Trophoblast cell (in vitro differentiated cells and primary cell): ENCODE data around the gene ADAMTSL1.

ENCODE experiments used
- DNase-seq, 2 donors: peaks; one replicate each; pipeline ENCODE4 v3.0.0-alpha.2; 2016
- H2AFZ ChIP-seq: 2 replicates; pipeline ENCODE4 v1.6.1; 2013; ENCODE audit warnings: low read length, moderate library complexity, mild to moderate bottlenecking; ENCODE audit not compliant: insufficient read depth, poor library complexity
- H2AK5ac ChIP-seq: 2 replicates; pipeline ENCODE4 v1.6.1; 2013; ENCODE audit warnings: mild to moderate bottlenecking, low read length
- H2BK120ac ChIP-seq: 2 replicates; pipeline ENCODE4 v1.6.1; 2013; ENCODE audit warnings: low read length, mild to moderate bottlenecking, moderate library complexity; ENCODE audit not compliant: insufficient read depth, poor library complexity
- H2BK12ac ChIP-seq: 2 replicates; pipeline ENCODE4 v1.6.1; 2013; ENCODE audit warnings: mild to moderate bottlenecking, low read length, moderate library complexity
- H2BK5ac ChIP-seq: 2 replicates; pipeline ENCODE4 v1.6.1; 2013; ENCODE audit warnings: low read length, low read depth, moderate library complexity, mild to moderate bottlenecking; ENCODE audit not compliant: poor library complexity
- H3K14ac ChIP-seq: 2 replicates; pipeline ENCODE4 v1.6.1; 2013; ENCODE audit warnings: mild to moderate bottlenecking, low read length
- H3K18ac ChIP-seq: 2 replicates; pipeline ENCODE4 v1.6.1; 2013; ENCODE audit warnings: mild to moderate bottlenecking, low read length
- H3K23ac ChIP-seq: 2 replicates; pipeline ENCODE4 v1.6.1; 2013; ENCODE audit warnings: low read length
- H3K27ac ChIP-seq: 2 replicates; pipeline ENCODE4 v1.5.1; 2013; ENCODE audit warnings: low read depth, mild to moderate bottlenecking, inconsistent platforms, low read length, moderate library complexity
- H3K27me3 ChIP-seq: 2 replicates; pipeline ENCODE4 v1.6.1; 2013; ENCODE audit warnings: inconsistent platforms, mild to moderate bottlenecking, low read length, moderate library complexity; ENCODE audit not compliant: insufficient read depth
- H3K36me3 ChIP-seq, 2 experiments: 1 replicate in 1 of 2; 2 replicates in 1 of 2; pipeline ENCODE4 v1.6.1; 2013; ENCODE audit warnings: low read length in 2 of 2, mild to moderate bottlenecking in 2 of 2, moderate library complexity in 1 of 2; ENCODE audit not compliant: insufficient read depth in 2 of 2, control insufficient read depth in 1 of 2
- H3K4ac ChIP-seq: 2 replicates; pipeline ENCODE4 v1.6.1; 2013; ENCODE audit warnings: low read depth, mild to moderate bottlenecking, low read length, moderate library complexity
- H3K4me1 ChIP-seq, 2 experiments: 1 replicate in 1 of 2; 2 replicates in 1 of 2; pipeline ENCODE4 v1.6.1; 2013; ENCODE audit warnings: low read length in 2 of 2, mild to moderate bottlenecking in 2 of 2, moderate library complexity in 1 of 2; ENCODE audit not compliant: insufficient read depth in 2 of 2, control insufficient read depth in 1 of 2
- H3K4me2 ChIP-seq: 2 replicates; pipeline ENCODE4 v1.6.1; 2013; ENCODE audit warnings: inconsistent platforms, mild to moderate bottlenecking, low read length, moderate library complexity
- H3K4me3 ChIP-seq: 2 replicates; pipeline ENCODE4 v1.5.1; 2013; ENCODE audit warnings: mild to moderate bottlenecking, low read depth, low read length, inconsistent platforms
- H3K79me1 ChIP-seq: one replicate; pipeline ENCODE4 v1.6.1; 2013; ENCODE audit warnings: low read length
- H3K79me2 ChIP-seq: 2 replicates; pipeline ENCODE4 v1.6.1; 2013; ENCODE audit warnings: low read length, mild to moderate bottlenecking; ENCODE audit not compliant: control insufficient read depth, insufficient read depth, poor library complexity
- H3K9ac ChIP-seq: 2 replicates; pipeline ENCODE4 v1.6.1; 2013; ENCODE audit warnings: mild to moderate bottlenecking, low read length
- H3K9me3 ChIP-seq: 2 replicates; pipeline ENCODE4 v1.6.1; 2013; ENCODE audit warnings: low read depth, mild to moderate bottlenecking, control low read depth, inconsistent platforms, low read length; ENCODE audit not compliant: insufficient read depth
- H4K12ac ChIP-seq: 2 replicates; pipeline ENCODE4 v1.6.1; 2013; ENCODE audit warnings: low read depth, mild to moderate bottlenecking, low read length, moderate library complexity
- H4K8ac ChIP-seq: 2 replicates; pipeline ENCODE4 v1.6.1; 2013; ENCODE audit warnings: low read depth, mild to moderate bottlenecking, low read length, moderate library complexity
- H4K91ac ChIP-seq: one replicate; pipeline ENCODE4 v1.6.1; 2013; ENCODE audit warnings: low read depth, mild to moderate bottlenecking, low read length, moderate library complexity
- WGBS: extraction: QIAGEN DNeasy Blood & Tissue Kit; methylation state at CpG from one replicate; pipeline ENCODE4 v1.1.7; 2013; ENCODE audit warnings: missing lambda C conversion rate; ENCODE audit not compliant: insufficient read length, insufficient coverage; ENCODE audit errors: extremely low coverage; 5-methylcytosine and 5-hydroxymethylcytosine counted together

Gene ADAMTSL1

GRCh38 chr9:18771763-18772162, 297.8 kb downstream of the ADAMTSL1 start:
- no peak overlapping the region for H3K18ac ChIP-seq
- H3K79me2 ChIP-seq = no peaks in the 10 kb centered on the region
- H2AFZ ChIP-seq = no peak overlapping the region
- no CpG with 5 or more reads among the region's 4 CpGs for WGBS
- H4K12ac ChIP-seq = no peak overlapping the region
- no peak overlapping the region for H3K4me2 ChIP-seq
- no peak overlapping the region for H4K91ac ChIP-seq
- no peak overlapping the region for H2AK5ac ChIP-seq
- H3K4me3 ChIP-seq = no peak overlapping the region
- peaks cover 3% of the 10 kb centered on the region for H3K9me3 ChIP-seq
- H3K4me1 ChIP-seq = no peaks in the 10 kb centered on the region
- no peak overlapping the region for H3K14ac ChIP-seq
- no peak overlapping the region for H3K4ac ChIP-seq
- no peak overlapping the region for H3K23ac ChIP-seq
- H2BK120ac ChIP-seq = no peak overlapping the region
- H4K8ac ChIP-seq = no peak overlapping the region
- H3K27ac ChIP-seq = no peak overlapping the region
- H3K36me3 ChIP-seq = no peaks in the 10 kb centered on the region
- DNase-seq = no peak
- no peaks in the 10 kb centered on the region for H3K79me1 ChIP-seq
- no peak overlapping the region for H2BK12ac ChIP-seq
- H3K9ac ChIP-seq = no peak overlapping the region
- no peak overlapping the region for H2BK5ac ChIP-seq
- no peaks in the 10 kb centered on the region for H3K27me3 ChIP-seq

- Histone ChIP-seq H2BK120ac (no peak overlapping the region), H2BK12ac (no peak overlapping the region), H3K36me3 (no peaks in the 10 kb centered on the region), H3K23ac (no peak overlapping the region), H3K79me2 (no peaks in the 10 kb centered on the region), H4K8ac (no peak overlapping the region), H3K9ac (no peak overlapping the region), H3K9me3 (peaks cover 8% of the 10 kb centered on the region), H3K14ac (no peak overlapping the region), H4K91ac (no peak overlapping the region), H2AFZ (no peak overlapping the region), H4K12ac (no peak overlapping the region), H2BK5ac (no peak overlapping the region), H3K4ac (no peak overlapping the region), H3K4me1 (no peaks in the 10 kb centered on the region), H3K4me2 (no peak overlapping the region), H3K79me1 (no peaks in the 10 kb centered on the region), H2AK5ac (no peak overlapping the region), H3K27ac (no peak overlapping the region), H3K27me3 (no peaks in the 10 kb centered on the region), H3K18ac (no peak overlapping the region), H3K4me3 (no peak overlapping the region)
- whole genome bisulfite sequencing = no CpG with 5 or more reads among the region's 1 CpG
- no peak for DNase-seq
Observed at GRCh38 chr9:18775241-18775640, 301.3 kb downstream of the ADAMTSL1 start.

- no peaks in the 10 kb centered on the region for H3K79me2 ChIP-seq
- no peak overlapping the region for H4K91ac ChIP-seq
- no peak for DNase-seq
- no peak overlapping the region for H3K27ac ChIP-seq
- H2BK5ac ChIP-seq = no peak overlapping the region
- no peak overlapping the region for H3K4ac ChIP-seq
- H3K9me3 ChIP-seq = peaks cover 8% of the 10 kb centered on the region
- no peaks in the 10 kb centered on the region for H3K36me3 ChIP-seq
- no peak overlapping the region for H3K23ac ChIP-seq
- H3K79me1 ChIP-seq = no peaks in the 10 kb centered on the region
- no peak overlapping the region for H2AFZ ChIP-seq
- H3K9ac ChIP-seq = no peak overlapping the region
- no peak overlapping the region for H4K12ac ChIP-seq
- no peak overlapping the region for H2AK5ac ChIP-seq
- H3K14ac ChIP-seq = no peak overlapping the region
- H2BK120ac ChIP-seq = no peak overlapping the region
- no peak overlapping the region for H3K18ac ChIP-seq
- H3K4me1 ChIP-seq = no peaks in the 10 kb centered on the region
- no peak overlapping the region for H4K8ac ChIP-seq
- no CpG with 5 or more reads among the region's 6 CpGs for WGBS
- no peak overlapping the region for H3K4me2 ChIP-seq
- H3K4me3 ChIP-seq = no peak overlapping the region
- H3K27me3 ChIP-seq = no peaks in the 10 kb centered on the region
- H2BK12ac ChIP-seq = no peak overlapping the region
Observed at GRCh38 chr9:18775930-18776329, 302.0 kb downstream of the ADAMTSL1 start.

GRCh38 chr9:18776836-18777820, 303.2 kb downstream of the ADAMTSL1 start:
- Histone ChIP-seq H3K4me2 (no peak overlapping the region), H3K79me1 (no peaks in the 10 kb centered on the region), H3K9ac (no peak overlapping the region), H2BK12ac (no peak overlapping the region), H3K23ac (no peak overlapping the region), H2AK5ac (no peak overlapping the region), H3K9me3 (peaks cover 8% of the 10 kb centered on the region), H3K27ac (no peak overlapping the region), H3K18ac (no peak overlapping the region), H2BK120ac (no peak overlapping the region), H3K4me1 (no peaks in the 10 kb centered on the region), H3K4me3 (no peak overlapping the region), H4K8ac (no peak overlapping the region), H3K79me2 (no peaks in the 10 kb centered on the region), H4K91ac (no peak overlapping the region), H3K36me3 (no peaks in the 10 kb centered on the region), H2AFZ (no peak overlapping the region), H3K27me3 (no peaks in the 10 kb centered on the region), H2BK5ac (no peak overlapping the region), H3K4ac (no peak overlapping the region), H4K12ac (no peak overlapping the region), H3K14ac (no peak overlapping the region)
- DNase-seq = no peak
- WGBS = no CpG with 5 or more reads among the region's 73 CpGs
